Measurements from ENCODE around the gene RELB.

DNA sequence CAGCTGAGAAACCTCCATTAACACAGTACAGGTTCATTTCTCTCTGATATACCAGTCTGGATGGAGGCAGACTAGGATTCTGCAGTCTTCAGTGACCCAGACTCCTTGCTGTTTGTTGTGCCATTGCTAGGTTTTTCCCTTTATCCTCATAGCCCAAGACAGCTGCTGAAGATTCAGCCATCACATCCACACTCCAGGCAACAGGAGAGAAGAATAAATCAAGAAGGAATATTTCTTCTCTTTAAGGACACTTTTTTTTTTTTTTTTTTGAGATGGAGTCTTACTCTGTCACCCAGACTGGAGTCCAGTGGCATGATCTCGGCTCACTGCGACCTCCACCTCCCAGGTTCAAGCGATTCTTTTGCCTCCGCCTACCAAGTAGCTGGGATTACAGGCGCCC, 31.8 kb upstream of the RELB start:
- TF ChIP-seq, protein P1, sequence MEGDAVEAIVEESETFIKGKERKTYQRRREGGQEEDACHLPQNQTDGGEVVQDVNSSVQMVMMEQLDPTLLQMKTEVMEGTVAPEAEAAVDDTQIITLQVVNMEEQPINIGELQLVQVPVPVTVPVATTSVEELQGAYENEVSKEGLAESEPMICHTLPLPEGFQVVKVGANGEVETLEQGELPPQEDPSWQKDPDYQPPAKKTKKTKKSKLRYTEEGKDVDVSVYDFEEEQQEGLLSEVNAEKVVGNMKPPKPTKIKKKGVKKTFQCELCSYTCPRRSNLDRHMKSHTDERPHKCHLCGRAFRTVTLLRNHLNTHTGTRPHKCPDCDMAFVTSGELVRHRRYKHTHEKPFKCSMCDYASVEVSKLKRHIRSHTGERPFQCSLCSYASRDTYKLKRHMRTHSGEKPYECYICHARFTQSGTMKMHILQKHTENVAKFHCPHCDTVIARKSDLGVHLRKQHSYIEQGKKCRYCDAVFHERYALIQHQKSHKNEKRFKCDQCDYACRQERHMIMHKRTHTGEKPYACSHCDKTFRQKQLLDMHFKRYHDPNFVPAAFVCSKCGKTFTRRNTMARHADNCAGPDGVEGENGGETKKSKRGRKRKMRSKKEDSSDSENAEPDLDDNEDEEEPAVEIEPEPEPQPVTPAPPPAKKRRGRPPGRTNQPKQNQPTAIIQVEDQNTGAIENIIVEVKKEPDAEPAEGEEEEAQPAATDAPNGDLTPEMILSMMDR (conservative IDR thresholded peaks at IDR 0.05; ENCODE audit: low read length), result no peak
- no peak for TF ChIP-seq EZH2phosphoT487 (IDR thresholded peaks at IDR 0.05; ENCODE audit: borderline replicate concordance)

Data from Loucy (cell line).